Occipital lobe (tissue), 2 donors: ENCODE measurements around the gene TSHZ1. TPM values are rescaled to one million over a fixed set of nuclear protein-coding genes. Genes with fewer than 3 reads are reported as not detected.

Source experiments
- DNase-seq: peaks from one replicate; lab custom pipeline; 2025; lab: John Stamatoyannopoulos, UW
- total RNA-seq: library from RNA; depleted of rRNA; stranded (reverse); fragments of >200 nt; gene quantifications from one replicate; pipeline ENCODE4 v1.2.3, GENCODE V29; 2014

The TSHZ1 gene
- total RNA-seq, 1 donor from 2014 or later, result 4.1 TPM

GRCh38 chr18:75269696-75270095 lies 59.1 kb downstream of the TSHZ1 start:
- no peak for DNase-seq

GRCh38 chr18:75271952-75272351 lies 61.4 kb downstream of the TSHZ1 start:
- DNase-seq, result no peak

- DNase-seq, result no peak
Observed at GRCh38 chr18:75273817-75274216, 63.2 kb downstream of the TSHZ1 start.

GRCh38 chr18:75275226-75275625 lies 64.6 kb downstream of the TSHZ1 start:
- DNase-seq, result no peak

GRCh38 chr18:75276818-75277609 lies 66.4 kb downstream of the TSHZ1 start:
- peak; percentile 33 for DNase-seq

GRCh38 chr18:75277610-75277928 lies 67.0 kb downstream of the TSHZ1 start:
- no peak for DNase-seq

- no peak for DNase-seq
Observed at GRCh38 chr18:75279381-75279780, 68.8 kb downstream of the TSHZ1 start.

GRCh38 chr18:75280427-75281280 lies 70.1 kb downstream of the TSHZ1 start:
- no peak for DNase-seq

- no peak for DNase-seq
Observed at GRCh38 chr18:75282746-75283145, 72.1 kb downstream of the TSHZ1 start.

- DNase-seq, result no peak
Observed at GRCh38 chr18:75283731-75284130, 73.1 kb downstream of the TSHZ1 start.

- no peak for DNase-seq
Observed at GRCh38 chr18:75284566-75284965, 74.0 kb downstream of the TSHZ1 start.

- no peak for DNase-seq
Observed at GRCh38 chr18:75285876-75286275, 75.3 kb downstream of the TSHZ1 start.

GRCh38 chr18:75287006-75287405 lies 76.4 kb downstream of the TSHZ1 start:
- no peak for DNase-seq

- no peak for DNase-seq
Observed at GRCh38 chr18:75287700-75288099, 77.1 kb downstream of the TSHZ1 start.

GRCh38 chr18:75289761-75290160 lies 79.2 kb downstream of the TSHZ1 start:
- no peak for DNase-seq

GRCh38 chr18:75290737-75291358 lies 80.3 kb downstream of the TSHZ1 start:
- DNase-seq, result no peak

GRCh38 chr18:75291460-75291859 lies 80.9 kb downstream of the TSHZ1 start:
- no peak for DNase-seq

GRCh38 chr18:75293591-75293990 lies 83.0 kb downstream of the TSHZ1 start:
- no peak for DNase-seq

GRCh38 chr18:75297731-75298130 lies 87.1 kb downstream of the TSHZ1 start:
- no peak for DNase-seq

- DNase-seq, result no peak
Observed at GRCh38 chr18:75304678-75305557, 94.3 kb downstream of the TSHZ1 start.

- no peak for DNase-seq
Observed at GRCh38 chr18:75305984-75306383, 95.4 kb downstream of the TSHZ1 start.
